HG02973 (cell line): Measurements from ENCODE around the gene TSN.
"Not testable (repeated sequence)": the region's sequence is repeated elsewhere in the genome, so short reads cannot be mapped to it uniquely, and the experiment has no call there.

Source experiments
- ATAC-seq: cut with Tn5 transposase; IDR thresholded peaks from one replicate; pipeline ENCODE4 v1.9.1; 2021; ENCODE audit warnings: moderate library complexity; ENCODE audit not compliant: unreplicated experiment

TSN gene

DNA sequence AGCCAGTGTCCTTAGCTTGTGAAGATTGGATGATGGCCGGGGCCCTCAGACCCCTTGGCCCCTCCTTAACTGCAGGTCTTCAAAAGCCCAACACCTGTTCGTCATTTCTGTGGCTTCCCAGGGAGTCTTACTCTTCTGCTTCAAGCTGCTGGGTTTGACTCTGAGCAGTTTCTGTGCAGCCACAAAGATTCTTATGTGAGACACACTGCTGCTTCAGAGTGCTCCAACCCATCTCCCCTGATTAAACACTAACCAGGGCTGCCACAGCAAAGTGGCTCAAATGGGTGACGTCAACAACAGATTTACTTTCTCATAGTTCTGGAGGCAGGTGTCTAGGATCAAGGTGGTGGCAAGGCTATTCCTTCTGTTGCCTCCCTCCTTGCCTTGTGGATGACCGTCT, 40.8 kb downstream of the TSN start:
- ATAC-seq, result no peak

DNA sequence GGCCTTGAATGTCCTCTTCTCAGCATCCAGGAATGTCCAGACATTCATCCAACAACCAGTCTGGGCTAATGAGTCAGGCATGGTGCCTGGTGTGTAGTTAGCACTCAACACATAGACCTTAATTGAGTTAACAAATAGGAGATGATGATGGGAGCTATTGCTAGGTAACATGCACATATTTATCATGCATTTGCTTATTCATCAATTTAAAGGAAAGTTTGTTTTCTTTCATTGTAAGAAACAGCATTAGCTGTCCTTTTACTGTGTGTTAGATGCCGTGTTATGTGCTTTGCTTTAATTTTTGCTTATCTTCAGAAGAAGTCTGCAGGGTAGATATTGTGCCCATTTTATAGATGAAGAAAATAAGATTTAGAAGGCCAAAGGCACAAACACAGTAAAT, 43.2 kb downstream of the TSN start:
- no peak for ATAC-seq

DNA sequence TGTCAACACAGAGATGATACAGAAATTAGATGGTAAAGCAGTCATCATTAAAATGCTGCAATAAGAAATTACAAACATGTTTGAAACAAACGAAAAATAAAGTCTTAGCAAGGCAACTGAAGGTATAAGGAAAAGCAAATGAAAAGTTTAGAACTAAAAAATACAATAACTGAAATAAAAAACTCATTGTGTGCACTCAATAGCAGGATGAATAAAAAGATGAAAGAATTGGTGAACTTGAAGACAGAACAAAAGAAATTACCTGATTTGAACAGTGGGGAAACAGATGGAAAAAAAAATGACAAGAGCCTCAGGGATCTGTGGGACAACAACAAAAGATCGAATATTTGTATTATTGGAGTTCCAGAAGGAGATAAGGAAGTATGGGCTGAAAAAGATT, 46.5 kb downstream of the TSN start:
- no peak for ATAC-seq

DNA sequence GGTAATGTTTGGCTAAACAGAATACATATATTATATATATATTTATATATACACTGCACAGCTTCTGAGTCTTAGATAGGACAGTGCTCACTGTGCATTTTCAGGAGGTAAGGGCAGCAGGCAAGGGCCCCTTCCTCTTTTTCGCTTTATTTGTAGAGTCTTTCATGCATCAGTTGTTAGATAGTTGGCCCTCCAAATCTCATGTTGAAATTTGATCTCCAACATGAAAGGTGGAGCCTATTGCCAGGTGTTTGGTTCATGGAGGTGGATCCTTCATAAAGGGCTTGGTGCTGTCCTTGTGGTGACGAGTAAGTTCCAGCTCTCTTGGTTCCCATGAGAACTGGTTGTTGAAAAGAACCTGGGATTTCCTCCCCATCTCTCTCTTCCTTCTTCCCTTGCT, 48.1 kb downstream of the TSN start:
- no peak for ATAC-seq

DNA sequence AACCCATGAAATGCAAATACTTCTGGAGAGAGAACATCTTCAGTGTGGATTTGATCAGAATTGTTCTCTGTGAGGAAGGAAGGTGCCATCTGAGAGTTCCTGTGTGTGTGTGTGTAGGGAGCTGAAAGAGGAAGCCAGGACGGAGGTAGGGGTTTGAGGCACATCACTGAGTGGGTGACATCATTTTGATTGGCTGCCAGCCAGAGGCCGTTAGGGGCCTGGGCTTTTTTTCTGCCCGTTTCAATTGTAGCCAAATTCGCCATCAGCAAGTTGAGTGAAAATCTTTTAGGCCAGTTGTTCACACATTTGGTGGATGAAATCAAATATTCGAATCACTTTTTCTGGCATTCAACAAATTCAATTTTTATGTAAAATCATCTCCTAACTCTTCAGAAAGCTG, 48.9 kb downstream of the TSN start:
- no peak for ATAC-seq

DNA sequence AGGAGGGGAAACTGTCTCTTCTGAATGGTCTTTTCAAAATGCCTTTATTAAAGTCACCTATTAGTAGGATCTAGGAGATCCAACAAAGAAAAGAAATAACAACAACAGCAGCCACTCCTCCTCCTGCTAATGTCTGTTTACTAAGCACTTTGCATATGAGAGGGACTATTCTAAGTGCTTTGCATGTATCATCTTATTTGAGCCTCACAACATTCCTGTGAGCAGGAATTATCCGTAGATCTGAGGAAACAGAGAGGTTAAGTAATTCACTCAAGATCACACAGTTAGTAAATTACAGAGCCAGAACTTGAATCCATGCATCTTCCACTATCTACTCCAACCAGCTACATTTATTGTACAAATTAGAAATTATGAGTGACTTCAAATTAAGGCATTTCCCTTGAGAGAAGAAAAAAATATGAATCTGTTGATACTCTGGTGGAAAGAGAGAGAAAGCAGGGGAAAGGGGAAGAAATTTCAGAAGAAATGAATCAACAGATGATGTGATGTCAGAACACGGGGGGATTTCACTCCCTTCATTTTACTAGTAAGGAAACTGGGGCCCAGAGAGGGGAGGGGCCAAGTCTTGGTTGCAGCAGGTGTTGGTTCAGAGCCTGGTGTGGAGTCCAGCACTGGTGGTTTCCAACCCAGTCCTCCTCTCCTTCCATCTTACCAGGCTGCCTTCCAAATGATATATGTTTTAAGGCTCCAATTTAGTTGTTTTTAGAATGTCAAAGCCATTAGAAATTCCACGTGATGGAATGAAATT, 49.7 kb downstream of the TSN start:
- ATAC-seq, result no peak

DNA sequence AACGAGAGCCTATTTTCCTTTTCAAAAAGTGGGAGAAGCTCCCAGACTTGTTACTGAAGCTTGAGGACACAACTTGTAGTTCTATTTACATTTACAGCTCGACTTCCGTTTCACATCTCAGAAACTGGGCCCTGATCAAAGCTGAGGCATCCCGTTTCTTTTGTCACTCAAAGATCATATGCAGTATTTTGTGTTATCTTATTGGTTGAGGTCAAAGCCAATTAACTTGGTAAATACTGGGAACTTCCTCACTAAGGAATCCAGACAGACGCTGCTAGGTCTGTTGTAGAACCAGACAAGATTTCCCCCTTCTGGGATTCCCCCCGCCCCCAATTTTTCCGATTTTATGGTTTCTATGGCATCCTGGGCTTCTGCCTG, 50.3 kb downstream of the TSN start:
- no peak for ATAC-seq

DNA sequence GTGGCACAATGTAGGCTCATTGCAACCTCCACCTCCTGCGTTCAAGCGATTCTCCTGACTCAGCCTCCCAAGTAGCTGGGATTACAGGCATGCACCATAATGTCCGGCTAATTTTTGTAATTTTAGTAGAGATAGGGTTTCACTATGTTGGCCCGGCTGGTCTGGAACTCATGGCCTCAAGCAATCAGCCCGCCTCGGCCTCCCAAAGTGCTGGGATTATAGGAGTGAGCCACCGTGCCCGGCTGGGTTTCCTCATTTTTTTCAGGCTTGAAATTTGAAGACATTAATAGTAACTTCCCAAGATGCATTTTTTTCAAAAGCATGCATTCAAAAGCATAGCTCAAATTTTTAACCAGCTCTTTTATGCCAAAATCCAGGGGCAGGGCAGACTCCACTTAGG, 52.3 kb downstream of the TSN start:
- ATAC-seq, result not testable (repeated sequence)

DNA sequence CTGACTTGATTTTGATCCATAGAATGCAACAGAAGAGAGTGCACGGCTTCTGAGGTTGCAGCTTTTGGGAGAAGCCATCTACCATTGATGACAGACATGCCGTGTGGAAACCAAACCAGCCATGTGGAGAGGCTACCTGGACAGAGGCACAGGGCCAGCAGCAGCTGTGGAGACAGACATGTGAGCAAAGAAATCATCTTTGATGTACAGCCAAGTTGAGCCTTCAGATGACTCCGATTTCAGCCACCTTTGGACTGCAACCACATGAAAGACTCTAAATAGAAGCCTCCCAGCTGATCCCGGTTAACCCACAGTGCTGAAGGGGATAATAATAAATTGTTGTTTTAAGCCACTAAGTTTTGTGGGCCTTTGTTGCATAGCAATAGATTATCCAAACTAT, 54.2 kb downstream of the TSN start:
- ATAC-seq, result no peak

DNA sequence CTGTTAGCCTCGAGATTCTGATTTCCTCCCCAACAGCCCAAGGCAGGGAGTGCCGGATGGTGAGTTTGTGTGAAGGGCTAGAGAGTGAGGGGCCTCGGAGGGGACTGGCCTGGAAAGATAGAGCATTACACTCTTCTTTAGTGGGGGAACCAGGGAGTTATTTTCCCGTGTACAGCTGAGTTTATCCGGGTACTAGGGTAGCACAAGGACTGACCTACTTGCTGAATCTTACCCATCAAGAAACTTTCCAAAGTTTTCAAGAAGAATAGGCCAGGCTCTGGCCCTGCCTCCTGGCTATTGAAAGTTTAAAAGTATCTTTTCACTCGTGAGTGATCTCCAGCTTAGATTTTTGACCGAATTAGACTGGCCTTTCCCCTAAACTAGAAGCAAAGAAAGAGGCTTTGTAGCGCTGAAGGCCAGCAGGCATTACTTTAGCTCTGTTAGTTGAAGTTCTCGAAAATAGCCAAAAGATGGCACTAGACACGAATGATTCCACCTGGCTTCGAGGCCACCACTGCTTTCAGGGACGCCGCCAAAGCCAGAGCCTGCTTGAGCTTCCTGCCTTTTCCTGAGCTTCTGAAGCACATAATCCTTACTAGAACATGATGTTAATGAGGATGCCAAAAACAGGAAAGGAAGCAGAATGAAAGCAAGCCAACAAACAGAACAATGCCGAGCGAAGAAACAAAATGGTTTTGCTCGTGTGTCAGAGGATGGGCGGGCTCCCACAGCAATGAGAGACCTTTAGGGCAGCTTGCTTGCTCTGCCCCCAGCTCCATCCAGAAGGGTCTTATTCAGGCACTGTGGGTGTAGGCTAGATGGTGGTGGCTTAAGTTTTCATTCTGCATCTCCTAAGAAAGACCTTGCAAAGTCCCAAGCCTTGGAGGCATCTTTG, 55.8 kb downstream of the TSN start:
- ATAC-seq, result peak; percentile 73

DNA sequence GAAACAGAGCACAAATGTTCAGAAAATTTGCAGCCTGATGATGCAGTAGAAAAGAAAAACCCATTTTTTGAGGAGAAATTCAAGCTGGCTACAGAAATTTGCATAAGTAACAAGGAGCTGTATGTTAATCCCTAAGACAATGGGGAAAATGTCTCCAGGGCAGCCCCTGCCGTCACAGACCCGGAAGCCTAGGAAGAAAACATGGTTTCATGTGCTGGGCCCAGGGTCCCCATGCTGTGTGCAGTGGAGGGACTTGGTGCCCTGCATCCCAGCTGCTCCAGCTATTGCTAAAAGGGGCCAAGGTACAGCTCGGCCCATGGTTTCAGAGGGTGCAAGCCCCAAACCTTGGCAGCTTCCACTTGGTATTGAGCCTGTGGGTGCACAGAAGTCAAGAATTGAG, 57.6 kb downstream of the TSN start:
- not testable (repeated sequence) for ATAC-seq

DNA sequence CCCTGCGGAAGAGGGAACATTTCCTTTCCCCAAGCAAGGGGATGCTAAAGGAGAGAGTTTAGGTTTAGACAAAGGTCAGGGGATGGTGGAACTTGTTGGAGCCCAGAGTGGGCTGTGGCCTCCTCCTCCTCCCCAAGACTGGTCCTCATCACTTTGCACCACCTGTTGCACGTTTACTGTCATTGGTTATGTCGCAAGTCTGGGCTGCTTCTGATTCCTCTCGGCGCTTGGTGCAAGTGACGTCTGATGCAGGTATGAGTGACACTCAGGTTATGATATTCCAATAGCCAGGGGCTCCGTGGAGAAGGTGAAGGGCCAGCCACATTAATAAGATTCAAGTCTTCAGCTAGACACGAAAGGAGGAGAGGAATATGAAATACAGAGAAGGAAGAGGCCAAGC, 59.8 kb downstream of the TSN start:
- ATAC-seq, result no peak

DNA sequence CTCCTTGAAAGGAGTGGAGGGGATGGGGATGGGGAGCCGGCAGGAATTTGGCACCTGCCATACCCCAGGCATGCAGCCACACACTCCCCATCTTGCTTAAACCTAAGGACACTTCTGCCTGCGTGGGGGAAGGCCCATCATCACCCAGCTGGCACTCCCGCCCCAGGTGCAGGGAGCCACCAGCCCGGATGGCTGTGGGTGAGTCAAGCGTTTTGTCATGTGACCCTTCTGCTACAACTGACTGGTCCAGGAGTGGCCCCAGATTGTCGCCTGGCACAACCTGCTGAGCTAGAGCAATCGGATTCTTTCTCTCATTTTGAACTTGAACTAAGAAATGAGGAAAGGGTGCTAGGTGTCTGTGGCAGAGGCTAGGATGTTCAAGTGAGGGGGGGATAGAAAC, 61.3 kb downstream of the TSN start:
- no peak for ATAC-seq

DNA sequence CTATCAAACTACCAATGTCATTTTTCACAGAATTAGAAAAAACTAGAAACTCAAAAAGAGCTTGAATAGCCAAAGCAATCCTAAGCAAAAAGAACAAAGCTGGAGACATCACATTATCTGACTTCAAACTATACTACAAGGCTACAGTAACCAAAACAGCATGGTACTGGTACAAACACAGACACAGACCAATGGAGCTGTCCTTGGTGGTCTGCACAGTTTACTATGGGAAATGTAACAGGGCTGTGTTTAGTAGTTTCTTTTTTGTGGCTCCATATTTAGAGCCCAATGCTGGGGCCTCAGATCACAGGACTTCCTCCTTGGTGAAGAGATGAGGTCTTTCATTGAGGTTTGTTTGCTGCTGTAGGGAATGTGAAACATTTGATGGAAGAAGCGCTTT, 61.9 kb downstream of the TSN start:
- ATAC-seq, result not testable (repeated sequence)
